Bladder microvascular endothelial cell (primary cell): ENCODE data around the gene B3GLCT. TPM values are rescaled to one million over a fixed set of nuclear protein-coding genes. Genes with fewer than 3 reads are reported as not detected.

Experiments used
- total RNA-seq: library from RNA; depleted of rRNA; stranded (reverse); fragments of >200 nt; gene quantifications from 2 replicates; pipeline ENCODE4 v1.2.3, GENCODE V29; 2014

Gene B3GLCT
- total RNA-seq, result 10.0 and 35.3 TPM in 2 replicates

DNA sequence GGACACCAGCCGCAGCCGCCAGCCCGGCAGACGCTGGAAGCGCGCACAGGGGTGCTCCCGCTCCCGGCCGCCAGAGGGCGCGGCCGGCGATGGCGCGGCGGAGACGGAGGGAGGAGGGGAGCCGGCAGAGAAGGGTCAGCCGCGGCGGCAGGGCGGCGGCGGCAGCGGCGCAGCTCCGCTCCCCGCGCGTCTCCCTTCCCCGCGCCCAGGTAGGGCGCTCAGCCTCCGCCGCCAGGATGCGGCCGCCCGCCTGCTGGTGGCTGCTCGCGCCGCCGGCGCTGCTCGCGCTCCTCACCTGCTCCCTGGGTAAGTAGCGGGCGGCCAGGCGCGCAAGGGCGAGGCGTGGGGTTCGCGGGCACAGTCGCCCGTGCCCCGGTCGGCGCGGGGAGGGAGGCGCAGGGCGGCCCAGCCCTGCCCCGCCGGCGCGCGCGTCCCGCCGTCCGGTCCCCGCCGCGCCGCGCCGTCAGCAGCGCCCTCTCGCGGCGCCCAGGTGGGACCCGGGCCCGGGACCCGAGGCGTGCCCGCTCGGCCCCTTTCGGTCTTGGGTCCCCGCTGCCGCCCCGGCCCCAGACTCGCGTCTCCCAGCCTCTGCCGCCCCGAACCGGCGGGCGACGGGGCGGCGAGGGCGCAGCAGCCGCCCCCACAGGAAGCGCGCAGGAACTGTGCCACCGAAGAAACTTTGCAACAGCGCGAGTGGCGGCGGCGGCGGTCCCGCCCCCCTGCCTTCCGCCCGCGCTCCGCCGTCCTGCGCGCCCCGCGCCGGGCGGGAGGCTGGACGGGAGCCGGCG lies at the start of gene B3GLCT:
Gene B3GLCT, plus strand, starts transcription at position 127 of the 788 bp plus-strand sequence. Its CDS starts 110 bp downstream, at position 237.

DNA sequence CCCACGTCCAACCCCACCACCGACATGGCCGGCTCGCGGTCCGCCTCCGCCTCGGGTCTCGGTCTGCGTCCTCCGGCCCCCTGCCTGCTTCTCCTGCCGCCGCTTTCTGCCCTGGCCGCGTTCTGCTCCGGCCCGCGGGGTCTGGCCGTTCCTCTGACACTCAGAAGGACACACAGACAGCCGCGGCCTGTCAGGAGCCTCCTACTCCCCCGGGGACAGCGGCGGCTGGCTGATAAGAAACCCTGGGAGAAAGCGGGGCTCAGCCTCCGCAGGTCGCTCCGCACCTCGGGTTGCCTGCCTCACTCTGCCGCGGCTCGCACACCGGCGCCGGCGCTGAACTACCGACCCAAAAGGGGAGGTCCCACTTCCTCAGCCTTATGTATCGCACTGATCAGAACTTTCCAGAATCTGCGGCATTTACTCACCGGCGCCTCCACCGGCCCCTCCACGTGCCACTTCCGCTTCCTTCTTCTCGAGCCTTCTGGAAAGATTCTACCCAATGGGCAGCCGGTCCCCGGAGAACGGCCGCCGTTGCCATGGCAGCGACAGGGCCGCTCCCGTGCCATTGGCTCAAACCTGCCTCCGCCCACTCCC lies 38.1 kb upstream of the B3GLCT start, which contains the start of gene HSPH1:
Gene HSPH1, minus strand, starts transcription at position 348 of the 594 bp plus-strand sequence. Its CDS starts 322 bp downstream, at position 26.

Other genes with a start within 250 kb of the B3GLCT start
- 30.0 and 205 TPM in 2 replicates for gene HSPH1, start 38.1 kb upstream of the B3GLCT start, total RNA-seq